K562 (cell line): ENCODE data around the gene GLIS2. TPM values are rescaled to one million over a fixed set of nuclear protein-coding genes. Genes with fewer than 3 reads are reported as not detected.
A peak's percentile ranks its signal among the peaks of the same experiment; 100 is the strongest.

Source experiments
- ATAC-seq: fragments of 200-7000 bp; cut with Tn5 transposase; 3 replicates; pipeline ENCODE4 v1.9.1; 2020; ENCODE audit warnings: moderate library complexity
- BruUV-seq: library from RNA; stranded (reverse); fragments of 400-500 nt; replicated peaks from 2 replicates; lab custom pipeline; 2021; lab: Mats Ljungman, UMichigan
- CTCF ChIA-PET: fragments of 300-600 bp; formaldehyde crosslinking; extraction: SDS; loops from one replicate; lab custom pipeline; 2021; ENCODE audit warnings: low intra/inter-chr PET ratio; lab: Yijun Ruan, JAX
- POLR2A ChIA-PET: fragments of 300-600, 350-650 bp; sonication (Branson Sonifier 250); formaldehyde crosslinking; extraction: SDS; loops from one replicate; lab custom pipeline; 2021; ENCODE audit warnings: antibody characterized with exemption, inconsistent platforms; lab: Yijun Ruan, JAX
- DNase-seq, 4 experiments: peaks; one replicate each; pipeline versions ENCODE4 v3.0.0 to v3.0.0-alpha.2; 2011 to 2018; ENCODE audit warnings: low spot score in 3 of 4, mixed read lengths in 3 of 4; ENCODE audit errors: extremely low read depth in 1 of 4
- FAIRE-seq: peaks from 2 replicates; lab custom pipeline; 2011; peaks lifted over from hg19 to GRCh38; lab: Jason Lieb, UNC
- H2AFZ ChIP-seq: 2 replicates; pipeline ENCODE4 v1.6.0; 2011; ENCODE audit warnings: low read depth, low read length, control low read depth, inconsistent platforms
- H3K27ac ChIP-seq: fragments of 200-600 bp; 3 replicates; pipeline ENCODE4 v1.8.0; 2011; ENCODE audit warnings: low read depth, mild to moderate bottlenecking, control low read depth, inconsistent platforms, low read length, moderate library complexity, mixed read lengths; ENCODE audit errors: extremely low read depth
- H3K27me3 ChIP-seq, 2 experiments: fragments of 300-600 bp in 1 of 2; 2 replicates in 1 of 2; 3 replicates in 1 of 2; pipeline versions ENCODE4 v1.6.0 to v1.8.0; 2011; ENCODE audit warnings: inconsistent platforms in 2 of 2, low read length in 2 of 2, mild to moderate bottlenecking in 1 of 2, mixed read lengths in 1 of 2, moderate library complexity in 1 of 2; ENCODE audit not compliant: control insufficient read depth in 2 of 2, insufficient read depth in 2 of 2
- H3K36me3 ChIP-seq: fragments of 300-600 bp; 3 replicates; pipeline ENCODE4 v1.8.0; 2011; ENCODE audit warnings: mild to moderate bottlenecking, low read length, inconsistent platforms; ENCODE audit not compliant: control insufficient read depth, insufficient read depth
- H3K4me1 ChIP-seq, 2 experiments: fragments of 200-600 bp in 1 of 2; replicated peaks in 1 of 2; 2 replicates in 1 of 2; 3 replicates in 1 of 2; pipeline versions ENCODE4 v1.5.1 to v1.8.0; 2011; ENCODE audit warnings: inconsistent platforms in 2 of 2, low read length in 2 of 2, mild to moderate bottlenecking in 1 of 2, mixed read lengths in 1 of 2, moderate library complexity in 1 of 2; ENCODE audit not compliant: control insufficient read depth in 2 of 2, insufficient read depth in 2 of 2
- H3K4me2 ChIP-seq: 2 replicates; pipeline ENCODE4 v1.6.1; 2011; ENCODE audit warnings: low read length, control low read depth, inconsistent platforms, mixed read lengths; ENCODE audit not compliant: insufficient read depth
- H3K4me3 ChIP-seq: fragments of 200-600 bp; sonication (generic), shearing (Covaris generic); 2 replicates; pipeline ENCODE4 v1.5.1; 2016; ENCODE audit warnings: control low read depth, inconsistent platforms
- H3K79me2 ChIP-seq: fragments of 200-600 bp; 3 replicates; pipeline ENCODE4 v1.8.0; 2011; ENCODE audit warnings: low read length, inconsistent platforms; ENCODE audit not compliant: control insufficient read depth, insufficient read depth
- H3K9ac ChIP-seq, 2 experiments: 2 replicates each; pipeline versions ENCODE4 v1.6.0 to v1.6.1; 2011; ENCODE audit warnings: low read depth in 2 of 2, low read length in 2 of 2, control low read depth in 1 of 2, inconsistent platforms in 1 of 2, mild to moderate bottlenecking in 1 of 2, mixed read lengths in 1 of 2; ENCODE audit not compliant: insufficient read depth in 1 of 2
- H3K9me1 ChIP-seq: one replicate; pipeline ENCODE4 v1.6.0; 2011; ENCODE audit warnings: inconsistent platforms, mild to moderate bottlenecking, low read length, moderate library complexity; ENCODE audit not compliant: control insufficient read depth, insufficient read depth
- H3K9me3 ChIP-seq: replicated peaks from 2 replicates; pipeline ENCODE4 v1.5.1; 2011; ENCODE audit warnings: low read depth, low read length, inconsistent platforms; ENCODE audit not compliant: control insufficient read depth, insufficient read depth
- H4K20me1 ChIP-seq: replicated peaks from 2 replicates; pipeline ENCODE4 v1.6.1; 2011; ENCODE audit warnings: low read length, inconsistent platforms, mixed read lengths; ENCODE audit not compliant: control insufficient read depth, insufficient read depth
- BMI1 ChIP-seq: fragments of 150-350 bp; IDR thresholded peaks from 2 replicates; pipeline ENCODE4 v1.6.1; 2014; ENCODE audit warnings: low read length
- CBFB ChIP-seq: sonication (generic); formaldehyde crosslinking; IDR thresholded peaks from 2 replicates; pipeline ENCODE4 v1.4.0; 2020; ENCODE audit warnings: mild to moderate bottlenecking, missing genetic modification reagents
- CUX1 ChIP-seq: fragments of 200-800 bp; sonication (Bioruptor generic); IDR thresholded peaks from 2 replicates; pipeline ENCODE4 v1.6.1; 2016; ENCODE audit warnings: missing genetic modification characterization, missing compliant biosample characterization
- PHF20 ChIP-seq: fragments of 450-650 bp; IDR thresholded peaks from 2 replicates; pipeline ENCODE4 v1.6.1; 2018; ENCODE audit not compliant: partially characterized antibody
- RB1 ChIP-seq: fragments of 450-650 bp; IDR thresholded peaks from 2 replicates; pipeline ENCODE4 v1.6.1; 2017; ENCODE audit warnings: low read depth, mild to moderate bottlenecking
- SRSF7 ChIP-seq: fragments of 200-400 bp; formaldehyde crosslinking; optimal IDR thresholded peaks from 2 replicates; pipeline ENCODE3; 2017; ENCODE audit warnings: mild to moderate bottlenecking, low read depth, low read length
- ZHX1 ChIP-seq: fragments of 150-350 bp; conservative IDR thresholded peaks from 2 replicates; pipeline ENCODE4 v1.6.1; 2014; ENCODE audit warnings: low read length
- ZNF347 ChIP-seq: fragments of 450-650 bp; formaldehyde crosslinking; IDR thresholded peaks from 2 replicates; pipeline ENCODE4 v1.4.0; 2020; ENCODE audit warnings: low read depth, mild to moderate bottlenecking, moderate library complexity
- WGBS: fragments of 100-300 bp; shearing (Covaris generic); methylation state at CpG from one replicate; pipeline ENCODE4 v1.1.6; 2016; ENCODE audit warnings: low coverage, mixed read lengths; ENCODE audit not compliant: insufficient coverage; ENCODE audit errors: missing lambda C conversion rate; 5-methylcytosine and 5-hydroxymethylcytosine counted together
- in situ Hi-C: fragments of 300-500 bp; cut with MboI; formaldehyde crosslinking; loops from 4 replicates; pipeline ENCODE4 v1.15.0; 2018; ENCODE audit warnings: inconsistent platforms, mixed read lengths
- intact Hi-C: fragments of 100-400 bp; cut with micrococcal nuclease; formaldehyde crosslinking; loops from 2 replicates; pipeline ENCODE4 v1.14.2; 2022
- polyA plus RNA-seq, 8 experiments: library from polyadenylated mRNA; depleted of rRNA in 4 of 8; stranded (reverse) in 5 of 8; unstranded in 3 of 8; fragments of >200 nt; fragmentation: Nextera tagmentation in 2 of 8; fragmentation: Illumina TruSeq in 1 of 8; extraction: Ambion mirVana in 2 of 8; extraction: Trizol in 1 of 8; gene quantifications; 2 replicates each; pipeline versions ENCODE4 v1.2.1 to v1.2.3, GENCODE V29; 2011 to 2014; ENCODE audit warnings: inconsistent platforms in 1 of 8, missing spikeins in 1 of 8
- total RNA-seq, 7 experiments: library from RNA; depleted of rRNA in 6 of 7; stranded (reverse); fragments of >200 nt in 6 of 7; fragmentation: Illumina TruSeq in 2 of 7; extraction: Trizol in 2 of 7; gene quantifications; 2 replicates each; pipeline versions ENCODE4 v1.2.1 to v1.2.3, GENCODE V29; 2011 to 2021; ENCODE audit warnings: low replicate concordance in 1 of 7
- TF ChIP-seq, protein P1 (sequence below): sonication (generic); formaldehyde crosslinking; IDR thresholded peaks from 2 replicates; pipeline ENCODE4 v1.9.0; 2022; ENCODE audit warnings: mild to moderate bottlenecking, missing genetic modification reagents
- TF ChIP-seq, protein P2 (sequence below): IDR thresholded peaks from 2 replicates; pipeline ENCODE4 v1.6.1; 2014; ENCODE audit warnings: antibody characterized with exemption

The GLIS2 gene
- total and polyA plus RNA-seq, 9 of the 15 experiments (the other 6 are each of a cell fraction or from before 2014, with no cell fraction given), result 0.10 to 9.0 (median 0.57) TPM

DNA sequence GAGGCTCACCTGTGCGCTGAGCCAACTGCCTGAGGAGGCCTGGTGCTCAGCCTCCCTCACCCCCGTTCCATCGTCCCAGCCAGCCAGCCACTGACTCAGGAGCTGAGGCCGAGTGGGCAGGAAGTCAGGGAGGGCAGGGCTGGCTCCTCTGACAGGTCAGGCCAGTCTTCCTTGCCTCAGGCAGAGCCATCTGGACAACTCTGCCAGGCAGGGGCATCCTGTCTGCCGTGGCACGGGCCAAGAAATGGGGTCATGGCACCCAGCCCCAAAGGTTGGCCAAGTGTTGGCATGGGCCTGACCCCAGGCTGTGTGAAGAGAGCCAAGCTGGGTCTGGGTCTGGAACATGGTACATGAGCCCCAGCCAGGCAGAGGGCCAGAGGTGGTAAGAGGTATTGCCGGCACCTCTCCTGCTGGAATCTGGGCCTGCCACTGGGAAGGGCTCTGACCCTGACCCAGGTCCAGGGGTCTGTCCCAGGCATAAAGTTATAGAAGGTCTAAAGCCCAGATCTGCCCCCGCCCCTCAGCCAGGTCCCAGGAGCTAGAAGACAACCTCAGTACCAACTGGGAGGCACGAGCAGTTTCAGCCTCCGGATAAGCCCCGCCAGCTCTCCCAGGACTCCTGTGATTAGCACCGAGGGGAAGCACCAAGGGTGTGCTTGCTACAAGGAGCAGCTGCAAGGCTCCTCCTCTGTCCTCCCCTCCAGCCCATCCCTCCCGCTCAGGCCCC lies 53.3 kb downstream of the GLIS2 start (continued):
- no peak for TF ChIP-seq CUX1

- CTCF ChIA-PET, result no interaction called here
- Histone ChIP-seq H2AFZ (no peak overlapping the region; the same call in 1 of the 2 replicates), H3K4me1 (peaks cover 49 to 80% of the 10 kb centered on the region in 2 experiments), H3K79me2 (peaks cover 14% of the 10 kb centered on the region), H3K9me3 (no peaks in the 10 kb centered on the region), H3K4me3 (no peak overlapping the region), H3K27me3 (no peaks in the 10 kb centered on the region), H3K36me3 (peaks cover 7% of the 10 kb centered on the region; the same call in 2 of the 3 replicates), H4K20me1 (peaks cover 5% of the 10 kb centered on the region; the same call in 1 of the 2 replicates), H3K27ac (peak overlapping the region; percentile 75), H3K9me1 (peaks cover 5% of the 10 kb centered on the region), H3K4me2 (peak overlapping the region; percentile 75), H3K9ac (peak overlapping the region; percentile 59 to 91)
- in situ Hi-C loops (no loop called here), intact Hi-C loops (no loop called here)
- DNase-seq (no peak), FAIRE-seq (no peak), ATAC-seq (no peak)
- 60% methylated on average over 3 of the region's 3 CpGs for WGBS
- BruUV-seq, result no TSS peak
- POLR2A ChIA-PET, result interaction anchor here (0.6 to 1.6 kb wide), 5 partner anchors 11 to 1136 kb away, joined by 3 to 6 read pairs (median 3); no protein-coding TSS in a partner anchor
- TF ChIP-seq, protein P1, sequence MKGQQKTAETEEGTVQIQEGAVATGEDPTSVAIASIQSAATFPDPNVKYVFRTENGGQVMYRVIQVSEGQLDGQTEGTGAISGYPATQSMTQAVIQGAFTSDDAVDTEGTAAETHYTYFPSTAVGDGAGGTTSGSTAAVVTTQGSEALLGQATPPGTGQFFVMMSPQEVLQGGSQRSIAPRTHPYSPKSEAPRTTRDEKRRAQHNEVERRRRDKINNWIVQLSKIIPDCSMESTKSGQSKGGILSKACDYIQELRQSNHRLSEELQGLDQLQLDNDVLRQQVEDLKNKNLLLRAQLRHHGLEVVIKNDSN (CRISPR knock-in tag), result no peak
- TF ChIP-seq CBFB, result no peak
- TF ChIP-seq ZNF347, result no peak
- TF ChIP-seq RB1, result no peak
- TF ChIP-seq, protein P2, sequence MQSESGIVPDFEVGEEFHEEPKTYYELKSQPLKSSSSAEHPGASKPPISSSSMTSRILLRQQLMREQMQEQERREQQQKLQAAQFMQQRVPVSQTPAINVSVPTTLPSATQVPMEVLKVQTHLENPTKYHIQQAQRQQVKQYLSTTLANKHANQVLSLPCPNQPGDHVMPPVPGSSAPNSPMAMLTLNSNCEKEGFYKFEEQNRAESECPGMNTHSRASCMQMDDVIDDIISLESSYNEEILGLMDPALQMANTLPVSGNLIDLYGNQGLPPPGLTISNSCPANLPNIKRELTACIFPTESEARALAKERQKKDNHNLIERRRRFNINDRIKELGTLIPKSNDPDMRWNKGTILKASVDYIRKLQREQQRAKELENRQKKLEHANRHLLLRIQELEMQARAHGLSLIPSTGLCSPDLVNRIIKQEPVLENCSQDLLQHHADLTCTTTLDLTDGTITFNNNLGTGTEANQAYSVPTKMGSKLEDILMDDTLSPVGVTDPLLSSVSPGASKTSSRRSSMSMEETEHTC, result no peak
- TF ChIP-seq BMI1, result no peak
- TF ChIP-seq PHF20, result no peak
- TF ChIP-seq ZHX1, result no peak
- TF ChIP-seq SRSF7, result no peak
Observed at GRCh38 chr16:4370151-4370550, 54.3 kb downstream of the GLIS2 start.
